HG03135 (cell line): ENCODE data around the gene EDEM2.
"Not testable (repeated sequence)": the region's sequence is repeated elsewhere in the genome, so short reads cannot be mapped to it uniquely, and the experiment has no call there.

Experiments
- ATAC-seq: cut with Tn5 transposase; IDR thresholded peaks from one replicate; pipeline ENCODE4 v1.9.1; 2021; ENCODE audit warnings: mild to moderate bottlenecking, moderate library complexity; ENCODE audit not compliant: unreplicated experiment

EDEM2 gene

DNA sequence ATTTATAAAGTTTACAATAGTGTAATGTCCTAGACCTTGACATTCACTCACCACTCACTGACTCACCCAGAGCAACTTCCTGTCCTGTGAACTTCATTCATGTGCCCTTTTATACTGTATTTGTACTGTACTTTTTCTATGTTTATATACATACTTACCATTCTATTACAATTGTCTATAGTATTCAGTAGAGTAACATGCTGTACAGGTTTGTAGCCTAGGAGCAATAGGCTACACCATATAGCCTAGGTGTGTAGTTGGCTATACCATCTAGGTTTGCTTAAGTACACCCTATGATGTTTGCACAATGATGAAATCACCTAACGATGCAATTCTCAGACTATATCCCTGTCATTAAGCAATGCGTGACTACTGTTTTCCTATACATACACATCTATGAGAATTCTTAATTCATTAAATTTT, 17.5 kb downstream of the EDEM2 start:
- ATAC-seq = no peak

DNA sequence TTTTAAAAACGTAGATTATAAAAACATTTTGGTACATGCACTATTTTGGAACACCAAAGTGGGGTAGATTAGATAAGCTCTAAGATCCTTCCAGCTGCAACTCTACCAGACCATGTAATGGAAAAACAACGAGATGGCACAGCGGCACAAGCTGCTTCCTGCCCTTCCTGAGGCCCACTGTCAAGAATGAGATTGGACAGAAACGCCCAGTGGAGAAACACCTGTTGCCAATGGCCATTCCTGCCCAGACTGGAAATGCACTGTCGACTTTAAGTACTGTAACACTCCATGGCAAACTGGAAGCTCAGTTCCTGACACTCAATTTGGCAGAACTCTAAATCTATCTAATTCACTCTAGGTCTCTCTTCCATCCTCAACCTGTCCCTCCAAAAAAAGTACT, 21.4 kb downstream of the EDEM2 start:
- ATAC-seq = no peak

DNA sequence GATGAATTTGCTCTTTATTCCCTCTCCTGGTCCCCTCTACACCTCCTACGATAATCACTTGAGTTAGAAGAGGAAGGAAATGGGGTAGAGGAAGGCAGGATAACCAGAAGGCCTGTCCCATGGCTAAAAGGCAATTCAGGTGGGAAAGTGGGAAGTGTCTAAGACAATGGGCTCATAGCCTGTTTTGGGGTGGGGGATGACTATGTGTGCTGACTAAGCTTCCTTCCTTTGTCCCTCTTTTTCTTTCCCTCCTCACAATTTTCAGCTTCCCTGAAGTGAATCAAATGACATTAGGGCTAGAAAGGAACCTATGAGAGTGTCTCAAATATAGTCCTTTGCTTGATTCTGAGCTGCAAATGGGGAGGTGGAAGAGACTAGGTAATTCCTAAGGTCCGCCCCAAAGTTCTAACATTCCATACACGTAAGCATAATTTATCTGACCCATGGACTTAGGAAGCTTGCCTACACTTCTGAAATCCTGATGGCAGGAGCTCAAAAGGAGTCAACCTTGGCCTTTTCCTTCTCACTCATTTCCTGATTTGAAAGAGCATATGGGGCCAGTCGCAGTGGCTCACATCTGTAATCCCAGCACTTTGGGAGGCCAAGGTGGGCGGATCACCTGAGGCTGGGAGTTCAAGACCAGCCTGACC, 24.3 kb downstream of the EDEM2 start:
- ATAC-seq = no peak

DNA sequence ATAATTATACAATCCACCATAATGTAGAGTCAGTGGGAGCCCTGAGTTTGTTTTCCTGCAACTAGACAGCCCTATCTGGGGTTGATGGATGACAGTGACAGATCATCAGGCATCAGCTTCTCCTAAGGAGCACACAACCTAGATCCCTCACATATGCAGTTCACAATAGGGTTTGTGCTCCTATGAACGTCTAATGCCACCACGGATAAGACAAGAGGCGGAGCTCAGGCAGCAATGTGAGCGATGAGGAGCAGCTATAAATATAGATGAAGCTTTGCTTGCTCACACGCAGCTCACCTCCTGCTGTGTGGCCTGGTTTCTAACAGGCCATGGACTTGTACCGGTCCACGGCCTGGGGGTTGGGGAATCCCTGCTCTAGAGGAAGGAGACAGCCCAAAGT, 25.9 kb downstream of the EDEM2 start:
- no peak for ATAC-seq

DNA sequence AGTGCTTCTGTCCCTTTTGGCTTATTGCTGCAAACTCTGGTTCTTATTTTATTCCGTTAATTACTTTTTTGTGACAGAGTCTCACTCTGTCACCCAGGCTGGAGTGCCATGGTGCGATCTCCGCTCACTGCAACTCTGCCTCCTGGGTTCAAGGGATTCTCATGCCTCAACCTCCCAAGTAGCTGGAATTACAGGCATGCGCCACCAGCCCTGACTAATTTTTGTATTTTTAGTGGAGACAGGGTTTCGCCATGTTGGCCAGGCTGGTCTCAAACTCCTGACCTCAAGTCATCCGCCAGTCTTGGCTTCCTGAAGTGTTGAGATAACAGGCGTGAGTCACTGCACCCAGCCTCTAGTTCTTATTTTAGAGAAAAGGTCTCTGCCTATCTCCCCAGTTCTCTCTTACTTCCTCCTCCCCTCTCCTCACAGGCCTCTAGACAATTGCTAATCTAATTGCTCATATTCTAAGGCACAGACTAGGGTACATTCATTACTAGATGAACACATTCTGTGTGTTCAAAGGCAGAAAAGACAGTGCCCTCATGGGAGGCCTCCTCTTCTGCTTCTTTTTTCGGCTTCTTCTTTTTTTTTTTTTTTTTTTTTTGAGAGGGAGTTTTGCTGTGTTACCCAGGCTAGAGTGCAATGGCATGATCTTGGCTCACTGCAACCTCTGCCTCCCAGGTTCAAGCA, 27.0 kb downstream of the EDEM2 start:
- no peak for ATAC-seq

DNA sequence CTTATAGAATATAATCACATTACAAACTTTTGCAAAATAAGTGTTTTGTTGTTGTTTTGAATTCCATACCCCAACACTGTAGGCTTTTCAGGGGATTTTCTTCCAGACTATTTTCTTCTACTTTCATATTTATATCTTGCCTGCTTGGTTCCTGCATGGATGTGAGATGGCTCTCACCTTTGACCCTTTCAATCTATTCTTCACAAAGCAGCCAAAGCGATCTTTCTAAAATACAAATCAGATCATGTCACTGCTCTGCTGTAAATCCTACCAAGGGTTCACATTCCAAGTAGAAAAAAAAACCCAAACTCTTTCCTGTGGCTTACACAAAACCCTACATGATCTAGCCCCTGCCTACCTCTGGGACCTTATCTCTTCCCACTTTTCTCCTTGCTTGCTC, 29.5 kb downstream of the EDEM2 start:
- ATAC-seq = no peak

DNA sequence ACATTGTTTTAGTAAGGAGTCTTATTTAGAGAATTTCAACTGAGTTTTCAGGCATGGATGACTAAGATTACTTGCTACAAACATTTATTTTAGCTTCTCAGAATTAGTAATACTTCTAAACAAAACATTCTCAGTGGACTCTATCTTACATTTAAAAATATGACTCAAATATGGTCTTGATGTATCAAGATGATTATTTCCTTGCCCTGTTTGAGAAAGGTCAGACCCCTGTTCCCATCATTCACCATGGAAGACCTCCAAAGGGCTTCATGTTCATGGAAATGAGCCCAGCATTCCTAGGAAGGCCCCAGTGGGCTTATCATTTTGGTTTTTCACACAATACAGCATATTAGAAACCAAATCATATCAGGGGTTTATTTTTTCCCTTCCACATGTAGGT, 29.9 kb downstream of the EDEM2 start:
- no peak for ATAC-seq

DNA sequence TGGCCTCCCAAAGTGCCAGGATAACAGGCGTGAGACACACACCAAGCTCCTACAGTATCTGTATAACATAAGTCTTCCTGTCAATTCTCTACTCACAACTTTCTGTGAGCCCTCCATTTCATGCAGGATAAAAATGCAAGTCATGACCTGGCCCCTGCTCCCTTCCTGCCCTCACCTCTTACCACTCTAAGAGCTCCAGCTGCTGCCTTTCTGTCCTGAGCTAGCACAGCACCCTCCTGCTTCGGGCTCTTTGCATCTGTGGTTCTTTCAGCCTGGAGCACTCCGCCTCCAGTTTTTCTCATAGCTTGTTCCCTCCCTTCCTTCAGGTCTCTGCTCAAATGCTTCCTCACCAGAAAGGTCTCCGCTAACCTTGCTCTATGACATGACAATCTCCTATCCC, 30.9 kb downstream of the EDEM2 start:
- ATAC-seq = no peak

DNA sequence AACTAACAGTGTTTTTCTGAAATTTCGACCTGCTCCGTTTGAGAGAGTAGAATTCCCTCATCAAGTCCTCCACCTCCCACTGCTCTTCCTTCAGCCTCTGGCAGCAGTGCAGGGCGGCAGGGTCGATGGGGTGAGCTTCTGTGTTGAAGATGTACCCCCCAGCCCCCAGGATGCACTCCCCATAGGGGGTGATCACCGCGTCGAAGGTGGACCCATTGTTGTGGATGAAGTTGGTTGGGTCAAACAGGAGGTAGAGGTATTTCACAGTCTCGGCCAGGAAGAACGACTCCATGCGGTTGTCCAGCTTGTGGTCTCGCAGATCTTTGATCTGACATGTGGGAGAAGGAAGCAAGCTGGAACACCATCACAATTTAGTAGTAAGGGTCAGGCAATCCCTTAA, 31.5 kb downstream of the EDEM2 start:
- ATAC-seq = no peak

DNA sequence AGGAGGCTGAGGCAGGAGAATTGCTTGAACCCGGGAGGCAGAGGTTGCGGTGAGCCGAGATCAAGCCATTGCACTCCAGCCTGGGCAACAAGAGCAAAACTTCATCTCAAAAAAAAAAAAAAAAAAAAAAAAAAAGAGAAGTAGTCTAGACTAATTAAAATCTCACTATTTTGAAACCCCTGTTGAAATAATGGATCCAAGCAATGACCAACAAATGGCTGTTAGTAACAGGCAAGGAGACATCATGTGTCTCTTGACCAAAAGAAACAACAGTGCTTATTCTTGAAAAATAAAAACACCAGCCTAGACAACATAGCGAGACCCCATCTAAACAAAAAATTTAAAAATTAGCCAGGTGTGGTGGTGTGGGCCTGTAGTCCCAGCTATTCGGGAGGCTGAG, 34.9 kb downstream of the EDEM2 start:
- not testable (repeated sequence) for ATAC-seq

DNA sequence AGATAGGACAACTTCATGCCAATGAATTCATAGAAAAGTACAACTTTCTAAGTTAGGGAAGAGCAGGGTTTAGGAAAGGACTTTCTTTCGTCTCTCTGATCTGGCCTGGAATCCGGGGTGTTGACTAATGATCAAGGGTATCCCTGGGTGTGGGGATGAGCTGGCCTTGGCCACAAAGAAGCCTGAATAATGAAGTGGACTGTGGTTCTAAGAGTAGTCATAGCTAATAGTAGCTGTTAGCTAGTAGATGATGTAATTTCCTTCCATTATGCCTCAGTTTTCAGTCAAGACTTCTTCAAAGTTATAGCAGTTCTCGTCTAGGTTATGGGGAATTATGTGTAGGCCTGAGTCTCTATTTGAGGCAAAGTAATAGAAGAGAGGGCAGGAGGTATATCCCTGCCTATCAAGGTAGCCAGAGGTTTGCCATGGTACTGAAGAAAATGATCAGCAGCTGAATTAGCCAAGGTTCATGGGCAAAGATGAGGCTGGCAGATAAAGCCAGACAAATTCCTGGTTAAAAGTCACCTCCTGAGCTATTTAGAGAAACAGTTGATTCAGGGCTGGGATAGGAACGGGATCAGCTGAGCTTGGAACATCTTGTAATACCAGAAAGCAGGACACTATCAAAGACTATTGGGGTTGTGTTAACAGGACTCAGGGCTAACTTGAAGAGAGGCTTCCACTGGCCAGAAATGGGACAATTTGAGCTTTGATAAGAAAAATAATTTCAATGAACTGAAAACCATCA, 35.8 kb downstream of the EDEM2 start:
- no peak for ATAC-seq

DNA sequence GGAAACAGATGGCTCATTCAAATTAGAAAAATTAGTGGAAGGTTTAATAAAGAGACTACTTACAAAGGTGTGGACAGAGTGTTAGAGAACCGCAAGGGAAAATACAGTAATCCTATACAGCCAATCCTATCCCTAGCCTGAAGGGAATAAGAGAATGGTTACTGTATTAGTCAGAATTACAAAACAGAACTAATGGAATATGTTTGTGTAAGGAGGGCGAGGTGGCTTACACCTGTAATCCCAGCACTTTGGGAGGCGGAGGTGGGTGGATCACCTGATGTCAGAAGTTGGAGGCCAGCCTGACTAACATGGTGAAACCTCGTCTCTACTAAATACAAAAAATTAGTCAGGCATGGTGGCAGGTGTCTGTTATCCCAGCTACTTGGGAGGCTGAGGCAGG, 38.2 kb downstream of the EDEM2 start:
- no peak for ATAC-seq

DNA sequence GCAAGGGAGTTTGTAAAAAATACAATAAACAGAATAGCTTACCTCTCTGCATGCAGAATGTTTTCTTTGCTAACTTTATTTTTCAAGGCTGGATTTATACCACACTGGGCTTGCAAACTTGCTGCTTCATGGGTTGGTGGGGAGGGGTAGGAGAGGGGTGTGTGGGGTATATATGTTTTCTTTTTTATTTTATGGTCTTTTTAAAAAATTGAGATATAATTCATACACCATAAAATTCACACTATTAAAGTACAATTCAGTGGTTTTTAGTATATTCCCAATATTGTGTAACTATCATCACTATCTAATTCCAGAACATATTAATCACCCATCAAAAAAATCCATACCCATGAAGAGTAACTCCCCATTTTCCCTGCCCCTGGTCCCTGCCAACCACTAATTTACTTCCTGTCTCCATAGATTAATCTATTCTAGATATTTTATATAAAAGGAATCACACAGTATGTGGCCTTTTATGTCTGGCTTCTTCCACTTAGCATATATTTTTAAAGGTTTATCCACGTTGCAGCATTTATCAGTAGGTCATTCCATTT, 40.2 kb downstream of the EDEM2 start:
- no peak for ATAC-seq

DNA sequence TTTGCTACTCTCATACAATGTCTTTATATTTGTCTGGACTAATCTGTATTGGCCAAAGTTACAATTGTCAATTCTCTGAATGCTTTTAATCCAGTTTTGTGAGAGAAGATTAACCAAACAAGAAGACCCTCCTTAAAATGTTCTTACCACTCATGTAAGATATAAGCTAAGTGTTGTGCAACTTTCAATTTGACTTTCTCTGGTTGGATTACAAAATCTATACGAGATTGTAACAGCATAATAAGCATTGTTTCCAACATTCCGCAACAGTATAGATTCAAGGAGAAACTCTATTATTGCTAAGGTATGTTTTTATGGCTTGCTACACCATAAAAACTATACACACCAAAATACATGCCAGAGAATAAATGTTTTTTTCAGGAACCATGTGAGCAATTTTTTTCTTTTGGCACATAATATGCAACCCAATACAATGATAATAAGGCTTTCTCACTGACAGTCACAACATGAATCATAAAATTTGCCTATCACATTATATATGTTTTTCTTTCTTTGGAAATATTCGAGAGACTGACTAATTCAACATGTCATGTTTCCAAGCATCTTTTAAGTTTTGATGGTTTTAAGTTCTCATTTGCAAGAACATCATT, 42.3 kb downstream of the EDEM2 start:
- no peak for ATAC-seq

DNA sequence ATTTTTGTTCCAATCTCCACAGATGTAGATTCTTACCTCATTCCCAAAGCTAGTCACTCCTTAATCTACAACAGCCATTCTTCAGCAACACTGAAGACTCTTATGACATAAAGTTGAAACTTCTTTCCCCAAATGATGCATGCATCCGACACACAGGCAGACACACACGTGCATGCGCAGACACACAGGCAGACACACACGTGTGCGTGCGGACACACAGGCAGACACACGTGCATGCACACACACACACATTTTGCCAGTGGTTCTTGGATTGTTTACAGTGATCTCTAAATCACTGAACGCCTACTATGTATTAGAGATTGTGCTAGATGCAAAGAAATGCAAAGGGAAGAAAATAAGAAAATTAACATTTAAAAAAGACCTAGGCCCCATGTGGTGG, 45.5 kb downstream of the EDEM2 start:
- no peak for ATAC-seq

DNA sequence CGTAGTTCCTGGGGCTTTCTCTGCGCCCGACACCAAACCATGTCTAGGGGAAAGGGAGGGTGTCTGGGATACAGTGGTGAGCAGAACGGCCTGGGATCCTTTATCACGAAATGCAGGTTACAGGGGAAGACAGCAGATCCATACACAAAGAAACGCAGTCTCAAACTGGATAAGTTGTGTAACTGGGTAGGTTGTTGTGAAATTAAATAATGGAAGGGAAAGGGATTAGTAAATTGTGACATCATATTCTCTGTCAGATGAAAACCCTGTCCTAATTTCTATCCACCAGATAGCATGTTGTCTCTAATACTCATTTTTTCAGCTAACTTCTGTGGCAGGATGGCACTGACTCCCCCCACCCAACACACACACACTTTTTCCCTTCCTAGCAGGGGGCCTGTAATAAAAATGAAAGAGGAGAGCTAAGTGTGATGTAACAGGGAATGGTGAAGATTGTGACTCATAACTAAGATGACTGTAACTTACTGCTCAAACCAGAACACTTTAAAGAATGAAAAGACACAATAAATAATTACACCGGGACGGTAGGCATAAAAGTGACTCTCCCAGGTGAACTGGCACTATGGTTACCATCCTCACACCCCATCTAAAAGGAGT, 53.8 kb downstream of the EDEM2 start:
- no peak for ATAC-seq

DNA sequence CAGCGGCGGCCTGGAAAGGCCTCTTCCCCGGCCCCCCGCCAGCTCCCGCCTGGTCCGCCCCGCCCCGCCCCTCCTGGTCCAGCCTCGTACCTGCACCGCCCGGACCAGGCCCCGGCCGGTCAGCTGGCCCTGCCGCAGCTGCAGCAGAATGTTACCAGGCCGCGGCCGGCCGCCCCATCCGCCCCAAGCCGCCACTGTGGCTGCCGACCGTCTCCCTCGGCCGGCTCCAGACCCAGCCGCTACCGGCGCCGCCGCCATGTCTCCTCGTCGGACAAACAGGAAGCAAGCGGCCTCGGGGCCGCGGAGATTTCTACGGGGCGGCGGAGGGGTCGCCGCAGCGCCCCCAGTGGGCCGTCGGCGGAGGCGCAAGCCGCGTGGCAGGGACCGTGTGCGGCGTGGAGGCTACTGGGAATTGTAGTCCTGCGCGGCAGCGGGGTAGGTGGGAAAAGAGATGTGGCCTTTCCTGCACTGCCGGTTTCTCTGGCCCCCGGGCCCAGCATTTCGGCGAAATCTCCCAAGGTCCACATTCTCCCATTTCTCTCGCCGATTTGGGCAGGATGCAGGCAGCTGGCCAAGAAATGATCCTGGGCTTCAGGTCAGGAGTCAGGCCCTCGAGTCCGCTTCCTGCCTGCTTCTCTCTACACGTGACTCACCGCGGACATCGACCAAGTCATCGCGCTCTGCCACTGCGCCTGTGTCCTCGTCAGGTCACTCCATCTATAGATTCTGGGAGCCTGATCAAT, 54.4 kb downstream of the EDEM2 start, which contains the start of gene TRPC4AP:
TRPC4AP (minus strand) TSS at position 284 of the 743 bp plus-strand sequence; CDS start at position 258, 26 bp downstream.
- ATAC-seq = peak; percentile 93

DNA sequence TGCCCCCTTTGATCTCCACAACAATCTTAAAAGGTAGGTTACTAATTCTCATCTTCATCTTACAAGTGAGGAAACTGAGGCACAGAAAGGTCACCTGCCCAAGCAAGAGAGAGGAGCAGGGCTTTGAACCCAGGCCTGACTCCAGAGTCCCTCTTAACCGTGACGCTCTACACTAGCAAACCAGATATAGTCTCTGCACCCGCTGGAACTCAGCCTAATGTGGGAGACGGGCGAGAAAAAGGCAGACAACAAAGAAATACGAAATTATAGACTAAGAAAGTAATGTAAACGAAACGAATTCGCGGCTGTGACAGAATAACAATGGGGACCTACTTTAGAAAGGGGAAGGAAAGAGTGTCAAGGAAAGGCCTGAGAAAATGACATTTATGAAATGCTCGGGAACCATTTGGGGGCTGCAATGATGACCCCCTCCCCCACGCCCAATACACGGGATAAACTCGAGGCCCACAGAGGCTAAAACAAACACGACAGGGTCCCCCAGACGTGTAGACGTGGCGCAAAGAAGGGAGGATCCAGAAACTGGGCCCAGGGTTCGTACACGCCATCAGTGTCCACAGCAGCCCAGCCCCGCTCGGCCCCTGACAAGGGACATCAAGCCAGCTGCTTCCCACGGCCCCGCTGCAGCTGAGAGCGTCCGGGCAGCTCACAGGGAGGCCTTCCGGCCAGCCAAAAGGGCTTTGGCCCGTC, 55.2 kb downstream of the EDEM2 start:
- ATAC-seq = peak; percentile 31
